ENCODE measurements around the gene HIVEP1.

Gene HIVEP1

GRCh38 chr6:11994875-11995461 lies 17.1 kb upstream of the HIVEP1 start:
- no peak for DNase-seq

GRCh38 chr6:11996751-11997150 lies 15.4 kb upstream of the HIVEP1 start:
- no peak for DNase-seq

DNA sequence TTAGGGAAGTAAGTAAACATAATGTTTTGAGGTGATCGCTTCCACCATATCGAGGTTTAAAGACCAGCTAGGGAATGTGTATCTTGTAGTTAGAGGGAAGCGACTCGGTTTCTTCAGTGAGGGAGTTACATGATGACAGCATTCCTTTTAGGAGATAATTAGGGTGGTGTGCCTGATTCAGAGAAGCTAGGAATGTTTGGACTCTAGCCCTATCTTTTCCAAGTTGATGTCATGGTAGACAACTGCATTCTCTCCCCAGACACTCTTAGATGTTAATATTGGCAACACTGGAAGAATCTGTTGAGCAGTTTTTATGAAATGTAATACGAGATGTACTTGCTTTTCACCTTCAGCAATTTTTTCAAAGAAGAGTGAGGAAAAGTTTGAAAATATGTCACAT lies 12.9 kb upstream of the HIVEP1 start:
- DNase-seq: no peak

DNA sequence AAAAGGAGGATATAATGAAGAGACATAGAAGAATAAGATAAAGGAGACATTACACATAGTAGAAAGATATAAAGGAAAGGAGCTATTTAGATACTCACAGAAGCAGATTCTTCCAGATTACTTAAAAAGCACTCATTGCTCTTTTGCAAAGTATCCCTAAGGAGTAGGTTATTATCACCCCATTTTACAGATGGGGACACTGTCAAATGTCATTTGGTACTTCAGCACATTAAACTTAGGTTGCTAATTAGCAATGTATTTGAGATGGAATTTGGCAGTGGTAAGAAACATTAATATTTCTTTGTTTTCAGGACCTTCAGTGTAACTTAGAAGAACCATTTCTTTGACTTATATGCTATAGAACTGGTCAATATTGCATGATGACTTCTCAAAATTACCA lies 11.9 kb upstream of the HIVEP1 start:
- no peak for DNase-seq

DNA sequence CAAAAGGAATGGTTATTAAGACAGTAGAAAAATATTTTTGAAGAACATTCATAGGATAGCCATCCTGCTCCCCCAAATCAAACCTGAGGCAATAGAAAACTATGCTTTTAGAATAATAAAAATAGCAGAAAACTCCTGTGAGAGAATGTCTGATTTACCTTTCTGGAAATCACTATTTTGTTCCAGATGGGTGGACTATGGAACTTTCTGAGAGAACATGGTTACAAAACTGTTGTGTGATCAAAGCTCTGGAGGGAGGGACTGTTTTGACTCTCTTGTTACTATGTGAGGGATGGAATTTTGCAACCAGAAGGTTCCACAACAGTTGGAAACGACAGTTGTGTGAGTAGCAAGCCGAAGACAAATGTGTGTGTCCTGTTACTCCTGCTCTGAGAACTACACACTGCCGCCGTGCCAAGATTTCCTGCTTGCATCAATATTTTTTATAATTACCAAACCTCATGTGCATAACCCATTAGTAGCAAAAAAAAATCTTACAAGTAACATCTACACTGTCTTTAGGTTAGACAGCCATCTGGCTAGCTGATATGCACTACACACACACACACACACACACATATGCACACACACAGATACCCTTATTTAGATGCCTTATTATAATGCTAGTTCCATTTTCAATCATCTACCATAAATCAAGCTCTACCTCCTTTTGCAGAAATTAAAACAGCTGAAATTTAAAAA lies 11.0 kb upstream of the HIVEP1 start:
- no peak for DNase-seq

- DNase-seq: no peak
Measured at GRCh38 chr6:12001706-12002435, 10.2 kb upstream of the HIVEP1 start.

GRCh38 chr6:12007473-12007872 lies 4.6 kb upstream of the HIVEP1 start:
- no peak for DNase-seq

DNA sequence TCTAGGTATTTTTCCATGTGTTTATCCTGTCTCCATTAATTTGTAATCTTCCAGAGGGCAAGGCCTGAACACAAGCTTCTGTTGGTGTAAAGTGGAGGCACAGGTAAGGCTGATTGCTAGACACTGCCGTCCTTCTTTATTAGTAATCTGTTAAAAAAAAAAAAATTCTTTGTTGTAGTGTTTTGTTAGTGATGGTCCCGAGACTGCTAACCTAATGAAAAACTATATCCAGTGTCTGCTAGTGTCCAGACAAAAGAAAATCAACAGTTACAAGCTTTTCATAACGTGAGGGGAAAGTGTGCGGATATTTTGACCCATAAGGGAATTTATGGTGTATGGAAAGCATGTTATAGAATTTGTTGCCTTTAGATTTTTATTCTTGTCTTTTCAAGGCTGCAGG lies 4.2 kb upstream of the HIVEP1 start:
- no peak for DNase-seq

DNA sequence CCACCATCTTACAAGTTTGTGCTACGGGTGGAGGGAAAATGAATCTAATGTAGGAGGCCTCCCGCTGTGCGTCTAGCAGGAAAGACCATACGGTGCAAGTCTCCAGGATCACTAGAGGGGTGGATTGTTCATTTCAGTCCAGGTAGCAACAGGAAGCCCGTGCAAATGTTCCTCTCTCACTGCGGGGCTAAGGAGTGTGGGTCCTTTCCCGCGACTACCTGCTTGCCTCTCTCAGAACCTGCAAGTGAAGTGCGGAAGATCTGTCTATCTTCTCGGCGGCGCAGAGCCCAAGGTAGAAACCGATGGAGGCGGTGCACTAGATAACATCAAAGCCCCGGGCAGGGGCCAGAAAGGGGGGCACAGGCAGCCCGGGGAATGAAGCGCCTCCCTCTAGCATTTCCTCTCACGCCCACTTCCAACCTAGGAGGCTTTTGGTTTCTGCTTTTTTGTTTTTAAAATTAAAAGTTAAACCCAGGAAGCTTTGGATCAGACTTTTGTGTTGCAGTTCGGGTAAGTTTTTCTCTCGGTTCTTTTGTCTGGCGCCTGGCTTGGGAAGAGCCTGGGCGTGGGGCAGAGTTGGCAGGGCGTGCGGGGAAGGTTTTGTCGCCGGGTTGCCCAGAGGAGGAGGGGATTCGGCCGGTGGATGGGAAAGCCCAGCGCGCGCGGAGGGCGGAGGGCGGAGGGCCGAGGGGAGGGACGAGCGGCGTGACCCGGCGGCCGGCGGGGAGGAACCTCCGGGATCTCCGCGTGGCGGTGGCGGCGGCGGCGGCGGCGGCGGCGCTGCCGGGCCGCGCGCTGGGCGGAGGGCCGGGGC lies 3.5 kb upstream of the HIVEP1 start:
- peak; percentile 61 to 79 for DNase-seq

GRCh38 chr6:12009180-12009685 lies 2.9 kb upstream of the HIVEP1 start:
- no peak for DNase-seq

DNA sequence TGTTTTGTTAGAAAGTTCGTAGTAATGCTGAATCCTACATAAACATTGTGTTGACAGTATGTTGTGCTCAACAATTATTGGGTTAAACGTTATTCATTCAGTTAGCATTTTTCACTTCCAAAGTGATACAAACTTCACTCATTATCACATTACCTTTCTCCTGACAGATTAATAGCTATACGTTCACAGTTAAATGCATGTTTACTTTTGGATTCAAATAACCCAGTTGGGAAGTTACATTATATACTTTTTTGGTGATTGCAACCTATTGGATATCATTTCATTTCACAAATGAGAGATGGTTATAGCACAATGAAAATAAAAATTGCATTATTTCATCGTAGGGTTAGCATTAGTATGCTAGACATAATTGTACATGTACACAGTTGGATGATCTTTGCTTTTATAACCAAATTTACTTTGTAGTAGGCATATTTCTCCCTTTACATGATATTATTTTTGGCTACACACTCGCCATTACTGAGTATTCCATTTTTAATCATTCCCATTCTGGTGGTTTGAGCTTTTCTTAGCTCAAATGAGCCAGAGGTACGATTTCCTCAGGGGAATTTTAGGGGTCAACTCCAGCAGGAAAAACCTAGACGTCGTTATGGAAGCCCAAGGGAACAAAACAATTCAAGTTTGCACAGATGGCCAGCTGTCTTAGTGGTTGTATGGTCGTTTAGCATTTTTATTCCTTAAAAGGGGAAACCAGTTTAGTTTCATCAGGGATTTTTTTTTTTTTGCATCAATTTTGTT lies 2.1 kb upstream of the HIVEP1 start:
- no peak for DNase-seq

- DNase-seq: peak in 1 of 2 donors; percentile 16
Measured at GRCh38 chr6:12010635-12011275, 1.4 kb upstream of the HIVEP1 start.

- peak; percentile 96 to 98 for DNase-seq
Measured at GRCh38 chr6:12011276-12012037, 655 bp upstream of the HIVEP1 start.

GRCh38 chr6:12012558-12013306 lies 620 bp downstream of the HIVEP1 start:
- DNase-seq: peak; percentile 55 to 62

GRCh38 chr6:12013307-12013719 lies 1.2 kb downstream of the HIVEP1 start:
- DNase-seq: no peak

DNA sequence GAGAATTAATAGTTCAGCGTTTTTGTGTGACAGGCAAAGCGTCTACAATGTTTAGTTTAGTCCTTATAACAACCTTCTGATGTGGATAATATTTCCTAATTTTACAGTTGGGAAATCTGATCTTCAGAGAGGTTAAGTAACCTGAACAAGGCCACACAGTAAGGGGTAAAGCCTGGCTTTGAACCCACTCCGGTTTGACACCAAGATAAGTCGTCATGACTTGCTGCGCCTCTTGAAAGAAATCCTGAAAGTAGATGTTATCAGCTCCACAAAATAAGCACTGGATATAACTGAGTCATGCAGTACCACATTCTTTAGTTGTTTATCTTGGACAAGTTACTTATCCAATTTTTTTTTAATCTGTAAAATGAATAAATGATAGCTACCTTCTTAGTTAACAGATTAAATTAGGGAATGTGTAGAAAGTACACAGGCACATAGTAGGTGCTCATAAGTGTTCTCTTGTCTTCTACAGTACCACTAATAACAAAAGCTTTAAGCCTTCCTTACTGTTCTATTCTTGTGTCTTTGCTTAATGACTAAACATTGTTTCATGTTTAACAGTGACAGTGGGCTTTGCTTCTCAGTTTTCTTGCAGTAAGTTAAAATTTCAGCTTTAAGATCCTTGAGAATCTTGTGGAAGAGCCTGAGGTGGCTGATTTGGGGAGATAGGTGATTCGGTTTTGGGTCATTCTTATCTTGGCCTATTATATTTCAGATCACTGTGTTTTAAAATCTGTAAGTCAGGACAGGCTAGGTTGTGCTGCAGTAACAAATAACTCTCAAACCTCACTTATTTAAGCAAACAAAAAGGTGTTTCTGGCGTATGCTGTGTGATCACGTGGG lies 2.1 kb downstream of the HIVEP1 start:
- DNase-seq: no peak

GRCh38 chr6:12014873-12015149 lies 2.7 kb downstream of the HIVEP1 start:
- no peak for DNase-seq

DNA sequence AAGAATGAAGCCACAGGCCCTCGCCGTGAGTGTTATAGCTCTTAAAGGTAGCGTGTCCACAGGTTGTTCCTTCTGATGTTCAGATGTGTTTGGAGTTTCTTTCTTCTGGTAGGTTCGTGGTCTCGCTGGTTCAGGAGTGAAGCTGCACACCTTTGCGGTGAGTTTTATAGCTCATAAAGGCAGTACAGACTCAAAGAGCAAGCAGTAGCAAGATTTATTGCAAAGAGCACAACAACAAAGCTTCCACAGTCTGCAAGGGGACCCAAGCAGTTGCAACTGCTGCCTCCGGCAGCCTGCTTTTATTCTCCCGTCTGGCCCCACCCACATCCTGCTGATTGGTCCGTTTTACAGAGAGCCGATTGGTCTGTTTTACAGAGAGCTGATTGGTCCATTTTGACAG lies 5.2 kb downstream of the HIVEP1 start:
- no peak for DNase-seq

DNA sequence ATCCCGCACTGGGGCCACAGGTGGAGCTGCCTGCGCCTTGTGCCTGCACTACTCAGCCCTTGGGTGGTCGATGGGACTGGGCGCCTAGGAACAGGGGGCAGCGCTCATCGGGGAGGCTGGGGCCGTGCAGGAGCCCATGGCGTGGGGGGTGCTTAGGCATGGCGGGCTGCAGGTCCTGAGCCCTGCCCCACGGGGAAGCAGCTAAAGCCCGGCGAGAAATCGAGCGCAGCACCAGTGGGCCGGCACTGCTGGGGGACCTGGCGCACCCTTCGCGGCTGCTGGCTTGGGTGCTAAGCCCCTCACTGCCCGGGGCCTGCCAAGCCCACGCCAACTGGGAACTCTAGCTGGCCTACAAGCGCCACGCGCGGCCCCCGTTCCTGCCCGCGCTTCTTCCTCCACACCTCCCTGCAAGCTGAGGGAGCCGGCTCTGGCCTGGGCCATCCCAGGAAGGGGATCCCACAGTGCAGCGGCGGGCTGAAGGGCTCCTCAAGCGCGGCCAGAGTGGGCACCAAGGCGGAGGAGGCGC lies 5.8 kb downstream of the HIVEP1 start:
- no peak for DNase-seq

All from inflammatory macrophage (primary cell).